ENCODE data around the gene SDE2. TPM values are rescaled to one million over a fixed set of nuclear protein-coding genes. Genes with fewer than 3 reads are reported as not detected.

Gene SDE2
- total and polyA plus RNA-seq, 2 of the 8 experiments (the other 6 are each of a cell fraction or from before 2014, with no cell fraction given), result 8.5 to 16.7 TPM

GRCh38 chr1:225942574-225942973 is 56.6 kb downstream of the SDE2 start:
- H3K4me2 ChIP-seq (ENCODE audit: insufficient read depth in 1 of 2, low read depth in 2 of 2, low read length in 2 of 2), result no peak overlapping the region
- no peak overlapping the region for H2BK20ac ChIP-seq (ENCODE audit: low read length)
- H3K56ac ChIP-seq (replicated peaks; ENCODE audit: insufficient read length, low read depth, low read length), result no peak overlapping the region
- H4K5ac ChIP-seq (ENCODE audit: insufficient read length, low read depth, low read length), result no peak overlapping the region
- no peak overlapping the region for H3K23ac ChIP-seq (ENCODE audit: insufficient read length)
- no peak overlapping the region for H3K27ac ChIP-seq (ENCODE audit: low read depth, low read length)
- FAIRE-seq, result no peak
- H2BK15ac ChIP-seq (ENCODE audit: low read length), result no peak overlapping the region
- H4K8ac ChIP-seq (ENCODE audit: extremely low read depth, insufficient read depth, low read length), result no peak overlapping the region
- no peak overlapping the region for H2BK12ac ChIP-seq (ENCODE audit: low read depth, low read length)
- no peaks in the 10 kb centered on the region for H3K36me3 ChIP-seq (ENCODE audit: control insufficient read depth in 2 of 4, insufficient read depth in 4 of 4, low read length in 3 of 4)
- no peaks in the 10 kb centered on the region for H3K79me2 ChIP-seq (ENCODE audit: control insufficient read depth in 1 of 2, insufficient read depth in 2 of 2, low read length in 2 of 2)
- ChIA-PET POLR2A (ENCODE audit: partially characterized antibody) (interaction anchor here (1.3 to 3.4 kb wide), 2 partner anchors 18 to 119 kb away, joined by 4 to 16 read pairs; partner anchors contain the start of genes H3-3A and PYCR2), CTCF (ENCODE audit: partially characterized antibody) (interaction anchor here (0.7 to 4.0 kb wide), 5 partner anchors 19 to 468 kb away, joined by 3 to 23 read pairs (median 9); partner anchors contain the start of gene TMEM63A)
- H3K23me2 ChIP-seq (ENCODE audit: low read depth, low read length), result no peaks in the 10 kb centered on the region
- TF ChIP-seq GABPA (IDR thresholded peaks at IDR 0.05; ENCODE audit: borderline replicate concordance, insufficient read depth, low read length) (no peak), YY1 (IDR thresholded peaks at IDR 0.05; ENCODE audit: low read depth, low read length) (no peak), ATF3 (IDR thresholded peaks at IDR 0.05; ENCODE audit: insufficient read depth, low read depth, low read length) (no peak), CBX5 (IDR thresholded peaks at IDR 0.05; ENCODE audit: low read depth, low read length) (no peak)
- H3K4me1 ChIP-seq (replicated peaks in 1 of 4; ENCODE audit: control insufficient read depth in 3 of 4, insufficient read depth in 4 of 4, low read length in 3 of 4), result peaks cover 8 to 23% (median 15%) of the 10 kb centered on the region in 4 experiments
- H2AK5ac ChIP-seq (ENCODE audit: low read depth, low read length), result no peak overlapping the region; the same call in 1 of the 2 replicates
- H2AFZ ChIP-seq (ENCODE audit: low read length), result no peak overlapping the region
- 78% methylated on average over 7 of the region's 7 CpGs; no CpG with 5 or more reads in 1 of the 2 experiments for WGBS, 2 experiments (ENCODE audit: extremely low coverage in 1 of 2, insufficient coverage in 1 of 2, insufficient read length in 1 of 2, insufficient replicate concordance in 2 of 2, low coverage in 1 of 2, low lambda C conversion rate in 2 of 2, missing lambda C conversion rate in 1 of 2)
- H3K79me1 ChIP-seq (ENCODE audit: low read depth, low read length), result no peaks in the 10 kb centered on the region
- H3K9me3 ChIP-seq (ENCODE audit: insufficient read depth in 2 of 2, low read depth in 1 of 2, low read length in 1 of 2), result no peaks in the 10 kb centered on the region
- H2BK120ac ChIP-seq (replicated peaks; ENCODE audit: low read depth, low read length), result no peak overlapping the region
- no peak overlapping the region for H4K91ac ChIP-seq (replicated peaks; ENCODE audit: insufficient read length, low read length)
- H3K27me3 ChIP-seq (replicated peaks in 1 of 4; ENCODE audit: control insufficient read depth in 3 of 4, extremely low read depth in 1 of 4, insufficient read depth in 3 of 4, low read length in 3 of 4), result peaks cover 0 to 14% (median 7%) of the 10 kb centered on the region in 4 experiments; a peak in 4 of 7 replicates
- no peak overlapping the region; the same call in 1 of the 2 replicates for H2BK5ac ChIP-seq (ENCODE audit: low read depth, low read length)
- H3K4me3 ChIP-seq (ENCODE audit: extremely low read depth in 1 of 4, insufficient read depth in 2 of 4, low read depth in 3 of 4, low read length in 4 of 4), result no peak overlapping the region
- H3K14ac ChIP-seq (ENCODE audit: insufficient read length), result no peak overlapping the region
- DNase-seq (ENCODE audit: low read depth in 1 of 2, low spot score in 2 of 2), result no peak
- no peaks in the 10 kb centered on the region for H4K20me1 ChIP-seq (replicated peaks in 1 of 2; ENCODE audit: control insufficient read depth in 1 of 2, insufficient read depth in 2 of 2, low read length in 2 of 2)
- no peak overlapping the region for H3K9ac ChIP-seq (replicated peaks in 1 of 4; ENCODE audit: extremely low read depth in 1 of 4, low read depth in 3 of 4, low read length in 3 of 4)
- H3K4ac ChIP-seq (replicated peaks; ENCODE audit: insufficient read length, low read depth, low read length), result no peak overlapping the region
- no peak overlapping the region for H3K18ac ChIP-seq (ENCODE audit: extremely low read depth, low read length)

Data from H1 (cell line).